ENCODE results near the gene KRTAP4-7.

DNA sequence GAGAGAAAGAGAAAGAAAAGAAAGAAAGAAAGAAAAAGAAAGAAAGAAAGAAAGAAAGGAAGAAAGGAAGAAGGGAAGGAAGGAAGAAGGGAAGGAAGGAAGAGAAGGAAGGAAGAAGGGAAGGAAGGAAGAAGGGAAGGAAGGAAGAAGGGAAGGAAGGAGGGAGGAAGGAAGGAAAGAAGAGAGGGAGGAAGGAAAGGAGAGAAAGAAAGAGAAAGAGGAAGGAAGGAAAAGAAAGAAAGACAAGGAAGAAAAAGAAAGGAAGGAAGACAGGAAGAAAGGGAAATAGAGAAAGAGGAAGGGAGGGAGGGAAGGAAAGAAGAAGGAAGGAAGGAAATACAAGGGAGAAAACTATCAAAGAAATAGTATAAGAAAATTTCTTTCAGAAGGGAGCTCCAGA lies 7.2 kb upstream of the KRTAP4-7 start:
- no peak for TF ChIP-seq CTCF (IDR thresholded peaks at IDR 0.05; ENCODE audit: low read depth, low read length)
- TF ChIP-seq POLR2A (IDR thresholded peaks at IDR 0.05; ENCODE audit: extremely low read depth, insufficient read length), result no peak
- TF ChIP-seq, protein P1, sequence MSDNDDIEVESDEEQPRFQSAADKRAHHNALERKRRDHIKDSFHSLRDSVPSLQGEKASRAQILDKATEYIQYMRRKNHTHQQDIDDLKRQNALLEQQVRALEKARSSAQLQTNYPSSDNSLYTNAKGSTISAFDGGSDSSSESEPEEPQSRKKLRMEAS (IDR thresholded peaks at IDR 0.05; ENCODE audit: low read depth, low read length), result no peak
